ENCODE measurements around the gene TLN1.

- TF ChIP-seq CTCF (IDR thresholded peaks at IDR 0.05; ENCODE audit: low read depth, low read length, poor library complexity, severe bottlenecking) (no peak), EZH2phosphoT487 (IDR thresholded peaks at IDR 0.05; ENCODE audit: borderline replicate concordance, low read length) (no peak)
Measured at GRCh38 chr9:35743452-35743851, 11.5 kb upstream of the TLN1 start.

Data from DOHH2 (cell line).